ENCODE results near the gene MCOLN3. TPM values are rescaled to one million over a fixed set of nuclear protein-coding genes. Genes with fewer than 3 reads are reported as not detected.

The MCOLN3 gene
- total and polyA plus RNA-seq, 2 experiments from 2014 or later: 3.5 to 4.4 TPM

GRCh38 chr1:84998642-84999280, 49.5 kb downstream of the MCOLN3 start (continued):
- TF ChIP-seq CTCF (conservative IDR thresholded peaks at IDR 0.05; ENCODE audit: low read depth in 2 of 2): no peak
- TF ChIP-seq REST (IDR thresholded peaks at IDR 0.05; ENCODE audit: unreplicated experiment): no peak

- Histone ChIP-seq H3K4me2 (peak overlapping the region; percentile 99), H3K27me3 (ENCODE audit: insufficient read depth) (peaks cover 82% of the 10 kb centered on the region), H4K20me1 (replicated peaks; ENCODE audit: insufficient read depth) (peaks cover 3% of the 10 kb centered on the region; the same call in 1 of the 2 replicates), H3F3A (replicated peaks; ENCODE audit: low read depth) (0 out of 2 replicates have a peak, but pooled peaks cover 10% of the 10 kb centered on the region), H2AFZ (peak overlapping the region; percentile 99), H3K36me3 (ENCODE audit: insufficient read depth) (no peaks in the 10 kb centered on the region), H3K27ac (ENCODE audit: low read depth) (no peak overlapping the region), H3K4me1 (ENCODE audit: insufficient read depth) (peaks cover 11% of the 10 kb centered on the region), H3K4me3 (peak overlapping the region; percentile 70), H3K79me2 (replicated peaks; ENCODE audit: insufficient read depth) (no peaks in the 10 kb centered on the region), H3K9me2 (ENCODE audit: insufficient read depth) (no peaks in the 10 kb centered on the region)
- ATAC-seq: peak; percentile 58
- peak overlapping the region; percentile 78 for H3K4me3 Mint-ChIP-seq
- peaks cover 10% of the 10 kb centered on the region; the same call in 2 of the 3 replicates for H3K4me1 Mint-ChIP-seq
- H3K9me3 Mint-ChIP-seq: no peaks in the 10 kb centered on the region; the same call in 2 of the 3 replicates
- peak; percentile 61 for DNase-seq (ENCODE audit: low spot score)
- peaks cover 43% of the 10 kb centered on the region for H3K27me3 Mint-ChIP-seq (ENCODE audit: insufficient read depth, low read depth, poor library complexity)
- H3K27ac Mint-ChIP-seq: no peak overlapping the region
- no peaks in the 10 kb centered on the region for H3K36me3 Mint-ChIP-seq (ENCODE audit: low read depth)
- no peak for TF ChIP-seq CREB1 (CRISPR knock-in tag; IDR thresholded peaks at IDR 0.05; ENCODE audit: low read depth)
- no peak for TF ChIP-seq ZNF462 (CRISPR knock-in tag; IDR thresholded peaks at IDR 0.05)
- TF ChIP-seq REST (IDR thresholded peaks at IDR 0.05; ENCODE audit: unreplicated experiment): no peak
Measured at GRCh38 chr1:84997667-84998600, 50.4 kb downstream of the MCOLN3 start.
